IPS-18a (cell line): ENCODE measurements around the gene FAM72A.
"Not testable (repeated sequence)": the region's sequence is repeated elsewhere in the genome, so short reads cannot be mapped to it uniquely, and the experiment has no call there.

Experiments
- H3K27ac ChIP-seq: one replicate; pipeline ENCODE4 v1.5.1; 2013; ENCODE audit warnings: low read length
- H3K27me3 ChIP-seq: one replicate; pipeline ENCODE4 v1.6.1; 2013; ENCODE audit warnings: mild to moderate bottlenecking, low read length; ENCODE audit not compliant: control insufficient read depth, insufficient read depth
- H3K36me3 ChIP-seq: one replicate; pipeline ENCODE4 v1.6.1; 2013; ENCODE audit warnings: low read depth, low read length; ENCODE audit not compliant: control insufficient read depth
- H3K4me1 ChIP-seq: one replicate; pipeline ENCODE4 v1.6.1; 2013; ENCODE audit warnings: low read depth, low read length; ENCODE audit not compliant: control insufficient read depth
- H3K4me3 ChIP-seq: one replicate; pipeline ENCODE4 v1.5.1; 2013; ENCODE audit warnings: low read length
- H3K9ac ChIP-seq: one replicate; pipeline ENCODE4 v1.6.1; 2013; ENCODE audit warnings: mild to moderate bottlenecking, low read length, moderate library complexity
- H3K9me3 ChIP-seq: one replicate; pipeline ENCODE4 v1.6.1; 2013; ENCODE audit warnings: low read depth, low read length; ENCODE audit not compliant: control insufficient read depth

Gene FAM72A

GRCh38 chr1:206204871-206205270 is 2.2 kb upstream of the FAM72A start:
- not testable (repeated sequence) for H3K4me1 ChIP-seq, H3K27me3 ChIP-seq, H3K27ac ChIP-seq, H3K36me3 ChIP-seq, H3K9ac ChIP-seq, H3K9me3 ChIP-seq
- H3K4me3 ChIP-seq = peak overlapping the region; percentile 39

GRCh38 chr1:206204159-206204511 is 1.5 kb upstream of the FAM72A start:
- H3K9me3 ChIP-seq, H3K9ac ChIP-seq, H3K36me3 ChIP-seq, H3K4me1 ChIP-seq, H3K27me3 ChIP-seq, H3K27ac ChIP-seq: not testable (repeated sequence)
- H3K4me3 ChIP-seq = peak overlapping the region; percentile 30

GRCh38 chr1:206203364-206204158 is 922 bp upstream of the FAM72A start, which contains the start of gene SRGAP2:
Gene SRGAP2 (plus strand): TSS chr1:206203541. CDS start chr1:206205971, 2,430 bp downstream.
- H3K27me3 ChIP-seq, H3K36me3 ChIP-seq, H3K9me3 ChIP-seq, H3K9ac ChIP-seq, H3K4me1 ChIP-seq, H3K27ac ChIP-seq: not testable (repeated sequence)
- H3K4me3 ChIP-seq = peak within 1 kb of the TSS; percentile 33

GRCh38 chr1:206196748-206197424 is 5.8 kb downstream of the FAM72A start:
- H3K27ac ChIP-seq, H3K9me3 ChIP-seq, H3K36me3 ChIP-seq, H3K27me3 ChIP-seq, H3K4me1 ChIP-seq, H3K9ac ChIP-seq, H3K4me3 ChIP-seq: not testable (repeated sequence)

- not testable (repeated sequence) for H3K27ac ChIP-seq, H3K4me1 ChIP-seq, H3K27me3 ChIP-seq, H3K9me3 ChIP-seq, H3K36me3 ChIP-seq, H3K4me3 ChIP-seq, H3K9ac ChIP-seq
These were observed 7.5 kb downstream of the FAM72A start for GRCh38 chr1:206195182-206195581.

- not testable (repeated sequence) for H3K4me3 ChIP-seq, H3K27ac ChIP-seq, H3K36me3 ChIP-seq, H3K9me3 ChIP-seq, H3K27me3 ChIP-seq, H3K9ac ChIP-seq, H3K4me1 ChIP-seq
These were observed 15.8 kb downstream of the FAM72A start for GRCh38 chr1:206186826-206187225.

GRCh38 chr1:206185778-206186177 is 16.9 kb downstream of the FAM72A start:
- not testable (repeated sequence) for H3K9me3 ChIP-seq, H3K36me3 ChIP-seq, H3K9ac ChIP-seq

GRCh38 chr1:206183788-206184187 is 18.9 kb downstream of the FAM72A start:
- H3K9me3 ChIP-seq, H3K36me3 ChIP-seq, H3K4me1 ChIP-seq, H3K27ac ChIP-seq, H3K4me3 ChIP-seq, H3K9ac ChIP-seq, H3K27me3 ChIP-seq: not testable (repeated sequence)

More at GRCh38 chr1:206185778-206186177, 16.9 kb downstream of the FAM72A start:
- H3K4me3 ChIP-seq, H3K27me3 ChIP-seq, H3K4me1 ChIP-seq, H3K27ac ChIP-seq: not testable (repeated sequence)

GRCh38 chr1:206182368-206183317 is 20.0 kb downstream of the FAM72A start:
- H3K9me3 ChIP-seq, H3K27me3 ChIP-seq, H3K4me3 ChIP-seq, H3K27ac ChIP-seq, H3K9ac ChIP-seq, H3K4me1 ChIP-seq, H3K36me3 ChIP-seq: not testable (repeated sequence)

- H3K4me3 ChIP-seq, H3K27ac ChIP-seq, H3K9ac ChIP-seq, H3K9me3 ChIP-seq, H3K4me1 ChIP-seq, H3K36me3 ChIP-seq, H3K27me3 ChIP-seq: not testable (repeated sequence)
These were observed 23.0 kb downstream of the FAM72A start for GRCh38 chr1:206179666-206180065.

GRCh38 chr1:206178061-206178989 is 24.3 kb downstream of the FAM72A start:
- H3K9ac ChIP-seq, H3K4me3 ChIP-seq, H3K9me3 ChIP-seq, H3K36me3 ChIP-seq, H3K27me3 ChIP-seq, H3K27ac ChIP-seq, H3K4me1 ChIP-seq: not testable (repeated sequence)
